Progenitor cell of endocrine pancreas (in vitro differentiated cells): ENCODE measurements around the gene IMPG1. TPM values are rescaled to one million over a fixed set of nuclear protein-coding genes. Genes with fewer than 3 reads are reported as not detected.
A peak's percentile ranks its signal among the peaks of the same experiment; 100 is the strongest.

Experiments used
- DNase-seq: peaks from one replicate; pipeline ENCODE4 v3.0.0; 2021; ENCODE audit warnings: low spot score; ENCODE audit not compliant: unreplicated experiment
- H3K27ac Mint-ChIP-seq: 2 replicates; pipeline ENCODE4 v1.8.0; 2021; ENCODE audit warnings: mild to moderate bottlenecking, moderate library complexity, mixed read lengths
- H3K27me3 Mint-ChIP-seq: 2 replicates; pipeline ENCODE4 v1.8.0; 2021; ENCODE audit warnings: mixed read lengths
- H3K36me3 Mint-ChIP-seq: 2 replicates; pipeline ENCODE4 v1.8.0; 2022; ENCODE audit warnings: mixed read lengths; ENCODE audit not compliant: insufficient read depth
- H3K4me1 Mint-ChIP-seq: 2 replicates; pipeline ENCODE4 v1.8.0; 2021; ENCODE audit warnings: low read depth, mixed read lengths
- H3K4me3 Mint-ChIP-seq: 2 replicates; pipeline ENCODE4 v1.8.0; 2021; ENCODE audit warnings: low read depth, mild to moderate bottlenecking, moderate library complexity, mixed read lengths
- H3K9me3 Mint-ChIP-seq: 2 replicates; pipeline ENCODE4 v1.8.0; 2021; ENCODE audit warnings: low read depth, mixed read lengths
- CTCF ChIP-seq: fragments of 200-600 bp; sonication (generic); IDR thresholded peaks from one replicate; pipeline ENCODE4 v1.5.0; 2021; ENCODE audit warnings: antibody characterized with exemption, mild to moderate bottlenecking; ENCODE audit not compliant: unreplicated experiment
- total RNA-seq: library from RNA; stranded (reverse); gene quantifications from 2 replicates; pipeline ENCODE4 v1.2.1, GENCODE V29; 2021

IMPG1 gene
- total RNA-seq, 1 donor from 2014 or later: not detected

- Mint-ChIP-seq H3K36me3 (no peaks in the 10 kb centered on the region), H3K4me1 (peaks cover 5% of the 10 kb centered on the region), H3K27ac (no peak overlapping the region), H3K27me3 (no peaks in the 10 kb centered on the region), H3K4me3 (no peak overlapping the region), H3K9me3 (peaks cover 1% of the 10 kb centered on the region)
- no peak for TF ChIP-seq CTCF
- no peak for DNase-seq
Measured at GRCh38 chr6:75963569-75963968, 108.9 kb downstream of the IMPG1 start.

- Mint-ChIP-seq H3K27me3 (no peaks in the 10 kb centered on the region), H3K4me3 (no peak overlapping the region), H3K27ac (no peak overlapping the region), H3K9me3 (peaks cover 6% of the 10 kb centered on the region), H3K36me3 (no peaks in the 10 kb centered on the region), H3K4me1 (peaks cover 11% of the 10 kb centered on the region)
- TF ChIP-seq CTCF: no peak
- no peak for DNase-seq
Measured at GRCh38 chr6:75952128-75952527, 120.3 kb downstream of the IMPG1 start.

GRCh38 chr6:75947935-75948334 lies 124.5 kb downstream of the IMPG1 start:
- DNase-seq: no peak
- Mint-ChIP-seq H3K4me3 (no peak overlapping the region), H3K4me1 (peaks cover 30% of the 10 kb centered on the region), H3K9me3 (no peaks in the 10 kb centered on the region), H3K36me3 (no peaks in the 10 kb centered on the region), H3K27ac (no peak overlapping the region), H3K27me3 (peaks cover 8% of the 10 kb centered on the region)
- no peak for TF ChIP-seq CTCF

- Mint-ChIP-seq H3K27ac (peak overlapping the region; percentile 83), H3K4me1 (peaks cover 30% of the 10 kb centered on the region), H3K4me3 (peak overlapping the region; percentile 40), H3K9me3 (no peaks in the 10 kb centered on the region), H3K36me3 (no peaks in the 10 kb centered on the region), H3K27me3 (peaks cover 9% of the 10 kb centered on the region)
- TF ChIP-seq CTCF: no peak
- no peak for DNase-seq
Measured at GRCh38 chr6:75946146-75946831, 126.2 kb downstream of the IMPG1 start.

- no peaks in the 10 kb centered on the region for H3K36me3 Mint-ChIP-seq
- H3K27me3 Mint-ChIP-seq: peaks cover 9% of the 10 kb centered on the region
Measured at GRCh38 chr6:75943381-75943780, 129.1 kb downstream of the IMPG1 start.

More at GRCh38 chr6:75943381-75943780, 129.1 kb downstream of the IMPG1 start:
- peaks cover 39% of the 10 kb centered on the region for H3K4me1 Mint-ChIP-seq
- no peak overlapping the region for H3K4me3 Mint-ChIP-seq
- no peaks in the 10 kb centered on the region for H3K9me3 Mint-ChIP-seq
- TF ChIP-seq CTCF: no peak
- DNase-seq: no peak
- no peak overlapping the region for H3K27ac Mint-ChIP-seq
